Hematopoietic multipotent progenitor cell (in vitro differentiated cells): ENCODE results near the gene SNRPE. TPM values are rescaled to one million over a fixed set of nuclear protein-coding genes. Genes with fewer than 3 reads are reported as not detected.
A peak's percentile ranks its signal among the peaks of the same experiment; 100 is the strongest.
"Not testable (repeated sequence)": the region's sequence is repeated elsewhere in the genome, so short reads cannot be mapped to it uniquely, and the experiment has no call there.

Experiments used
- DNase-seq, 3 donors: peaks; one replicate each; pipeline ENCODE4 v3.0.0-alpha.2; 2011 to 2015; ENCODE audit warnings: low read depth in 2 of 3, low spot score in 2 of 3
- total RNA-seq: library from RNA; depleted of rRNA; stranded (reverse); fragments of >200 nt; gene quantifications from one replicate; pipeline ENCODE4 v1.2.3, GENCODE V29; 2012

The SNRPE gene
- total RNA-seq: 53.9 TPM

- peak; percentile 99 for DNase-seq
Observed at GRCh38 chr1:203861379-203862184, at the start of gene SNRPE. Gene SNRPE (plus strand): TSS chr1:203861599. CDS start chr1:203861660, 61 bp downstream.

- no peak for DNase-seq
Observed at GRCh38 chr1:203813581-203814341, 47.6 kb upstream of the SNRPE start.

- no peak for DNase-seq
Observed at GRCh38 chr1:203818399-203818798, 43.0 kb upstream of the SNRPE start.

- no peak for DNase-seq
Observed at GRCh38 chr1:203823306-203823705, 38.1 kb upstream of the SNRPE start.

DNA sequence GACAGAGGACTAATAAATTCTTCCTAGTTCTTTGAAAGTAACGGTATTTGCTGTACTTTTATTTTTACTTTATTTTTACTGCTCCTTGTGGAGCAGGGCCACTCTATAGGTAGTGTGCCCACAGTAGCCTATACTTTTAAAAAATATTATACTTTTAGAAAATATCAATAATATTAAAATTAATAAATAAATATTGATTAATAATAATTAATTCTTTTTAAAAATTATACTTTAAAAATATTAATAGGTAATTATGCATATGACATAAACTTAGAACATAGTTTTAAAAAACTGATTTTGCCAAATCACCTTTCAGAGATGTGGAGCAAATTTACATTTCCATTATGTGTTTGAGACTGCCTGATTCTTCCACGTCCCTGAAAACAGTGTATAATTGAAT is 35.2 kb upstream of the SNRPE start:
- no peak for DNase-seq

- no peak for DNase-seq
Observed at GRCh38 chr1:203828002-203828401, 33.4 kb upstream of the SNRPE start.

DNA sequence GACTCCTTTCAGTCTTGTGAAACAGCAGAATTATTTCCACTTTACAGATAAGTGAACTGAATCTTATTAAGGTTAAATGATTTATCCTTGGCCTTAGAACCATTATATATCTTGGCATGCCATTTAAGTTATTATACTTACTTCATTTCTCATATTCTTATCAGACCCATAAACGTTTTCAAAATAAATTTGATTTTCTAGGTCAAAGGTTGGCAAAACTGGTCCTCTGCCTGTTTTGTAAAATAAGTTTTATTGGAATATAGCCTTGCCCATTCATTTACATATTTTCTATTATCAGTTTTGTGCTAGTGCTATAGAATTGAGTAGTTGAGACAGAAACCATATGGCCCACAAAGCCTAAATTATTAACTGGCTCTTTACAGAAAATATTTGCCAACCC is 32.9 kb upstream of the SNRPE start:
- no peak for DNase-seq

GRCh38 chr1:203829247-203829646 is 32.2 kb upstream of the SNRPE start:
- DNase-seq: not testable (repeated sequence)

- no peak for DNase-seq
Observed at GRCh38 chr1:203835476-203835875, 25.9 kb upstream of the SNRPE start.

DNA sequence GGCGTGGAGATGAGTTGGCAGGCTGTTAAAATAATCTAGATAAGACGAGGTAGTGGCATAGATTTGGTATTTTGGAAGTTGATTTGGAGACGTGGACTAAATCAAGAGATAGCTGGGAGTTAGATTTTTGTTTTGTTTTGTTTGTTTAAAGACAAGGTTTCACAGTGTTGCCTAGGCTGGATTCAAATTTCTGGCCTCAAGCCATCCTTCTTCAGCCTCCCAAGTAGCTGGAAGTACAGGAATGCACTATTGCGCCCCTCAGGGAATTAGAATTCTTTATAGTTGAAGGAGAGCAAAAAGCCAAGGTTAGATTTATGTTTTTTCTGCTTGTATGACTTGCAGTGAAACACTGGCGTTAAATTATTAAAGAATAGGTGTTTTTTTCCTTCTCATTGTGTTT is 22.3 kb upstream of the SNRPE start:
- DNase-seq: no peak

- no peak for DNase-seq
Observed at GRCh38 chr1:203840208-203840808, 21.1 kb upstream of the SNRPE start.

DNA sequence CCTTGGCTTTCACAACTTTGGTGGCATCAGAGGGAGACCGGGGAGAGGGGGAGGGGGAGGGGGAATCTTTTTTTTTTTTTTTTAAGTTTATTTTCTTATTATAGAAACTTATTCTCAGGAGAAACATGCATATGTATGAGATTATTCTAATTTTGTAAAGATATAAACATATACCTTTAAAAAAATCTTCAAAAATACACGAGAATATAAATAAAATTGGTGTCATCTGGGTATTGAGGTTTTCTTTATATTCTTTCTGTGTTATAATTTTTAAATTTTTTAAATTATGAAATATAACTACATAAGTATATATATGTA is 18.9 kb upstream of the SNRPE start:
- no peak for DNase-seq

GRCh38 chr1:203843435-203843834 is 18.0 kb upstream of the SNRPE start:
- no peak for DNase-seq

- not testable (repeated sequence) for DNase-seq
Observed at GRCh38 chr1:203853112-203853511, 8.3 kb upstream of the SNRPE start.

GRCh38 chr1:203858055-203858454 is 3.3 kb upstream of the SNRPE start:
- no peak for DNase-seq

DNA sequence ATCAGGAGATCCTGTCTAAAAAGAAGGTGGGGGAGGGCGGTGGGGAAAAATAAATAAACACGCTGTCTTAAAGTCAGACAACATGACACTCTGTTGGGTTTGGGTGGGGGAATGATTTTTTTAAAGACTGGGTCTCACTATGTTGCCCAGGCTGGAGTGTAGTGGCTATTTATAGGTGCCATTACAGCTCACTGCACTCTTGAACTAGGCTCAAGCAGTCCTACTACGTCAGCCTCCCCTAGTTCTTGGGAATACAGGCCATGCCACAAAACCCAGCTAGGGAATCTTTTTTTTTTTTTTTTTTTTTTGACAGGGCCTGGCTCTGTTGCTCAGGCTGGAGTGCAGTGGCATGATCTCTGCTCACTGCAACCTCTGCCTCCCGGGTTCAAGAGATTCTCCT is 2.4 kb upstream of the SNRPE start:
- DNase-seq: no peak

GRCh38 chr1:203860396-203861025 is 888 bp upstream of the SNRPE start:
- no peak for DNase-seq

- DNase-seq: no peak
Observed at GRCh38 chr1:203867802-203868201, 6.4 kb downstream of the SNRPE start.

DNA sequence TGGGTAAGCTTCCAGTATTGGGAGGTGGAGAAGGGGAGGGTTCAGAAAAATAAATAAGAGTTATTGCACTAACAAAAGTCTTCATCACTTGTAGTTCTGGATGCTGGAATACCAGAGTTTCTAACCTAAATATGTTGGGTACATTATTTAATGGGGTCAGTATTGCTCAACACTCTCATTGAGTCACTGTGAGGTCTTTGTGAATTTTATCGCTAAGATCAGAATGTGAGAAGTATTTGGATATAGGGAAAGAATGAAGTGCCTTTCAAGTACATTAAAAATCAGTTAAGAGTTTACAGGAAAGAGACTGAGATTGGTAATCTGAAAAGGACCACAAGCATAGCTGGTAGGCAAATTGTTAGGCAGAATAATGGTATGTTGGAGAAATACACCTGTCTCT is 8.8 kb downstream of the SNRPE start:
- no peak for DNase-seq

- peak in 2 of 3 donors; percentile 60 to 79 for DNase-seq
Observed at GRCh38 chr1:203871114-203871880, 9.9 kb downstream of the SNRPE start.

- no peak for DNase-seq
Observed at GRCh38 chr1:203873094-203873493, 11.7 kb downstream of the SNRPE start.
